Neuronal stem cell (in vitro differentiated cells): Measurements from ENCODE around the gene LYVE1.

ENCODE experiments used
- DNase-seq: peaks from one replicate; pipeline ENCODE4 v3.0.0-alpha.2; 2013; ENCODE audit warnings: low spot score
- H2AFZ ChIP-seq: one replicate; pipeline ENCODE4 v1.6.1; 2013; ENCODE audit warnings: mild to moderate bottlenecking, low read length, inconsistent platforms
- H2AK5ac ChIP-seq: 2 replicates; pipeline ENCODE4 v1.6.1; 2013; ENCODE audit warnings: low read depth, mild to moderate bottlenecking, inconsistent platforms, low read length, moderate library complexity, mixed read lengths
- H2BK120ac ChIP-seq: 2 replicates; pipeline ENCODE4 v1.6.1; 2013; ENCODE audit warnings: low read depth, mild to moderate bottlenecking, inconsistent platforms, low read length, moderate library complexity, mixed read lengths
- H2BK12ac ChIP-seq: one replicate; pipeline ENCODE4 v1.6.1; 2013; ENCODE audit warnings: low read length, inconsistent platforms
- H2BK15ac ChIP-seq: 2 replicates; pipeline ENCODE4 v1.6.1; 2013; ENCODE audit warnings: mild to moderate bottlenecking, low read length, inconsistent platforms, mixed read lengths
- H2BK5ac ChIP-seq: one replicate; pipeline ENCODE4 v1.6.1; 2013; ENCODE audit warnings: inconsistent platforms, mild to moderate bottlenecking, low read length, moderate library complexity
- H3K14ac ChIP-seq: one replicate; pipeline ENCODE4 v1.6.1; 2013; ENCODE audit warnings: low read length, inconsistent platforms
- H3K18ac ChIP-seq: 2 replicates; pipeline ENCODE4 v1.6.1; 2013; ENCODE audit warnings: low read length, inconsistent platforms
- H3K23ac ChIP-seq: 2 replicates; pipeline ENCODE4 v1.6.1; 2013; ENCODE audit warnings: low read depth, mild to moderate bottlenecking, mixed read lengths, low read length, inconsistent platforms; ENCODE audit not compliant: poor library complexity
- H3K27ac ChIP-seq: replicated peaks from 3 replicates; pipeline ENCODE4 v1.5.1; 2013; ENCODE audit warnings: low read length, inconsistent platforms
- H3K27me3 ChIP-seq, 3 experiments: 2 replicates each; pipeline ENCODE4 v1.6.1; 2013; ENCODE audit warnings: low read length in 3 of 3, mild to moderate bottlenecking in 2 of 3, inconsistent platforms in 1 of 3, low read depth in 1 of 3, mixed read lengths in 1 of 3, moderate library complexity in 1 of 3; ENCODE audit not compliant: control insufficient read depth in 3 of 3, insufficient read depth in 3 of 3
- H3K36me3 ChIP-seq, 2 donors: replicated peaks in 1 of 2; 2 replicates each; pipeline ENCODE4 v1.6.1; 2013; ENCODE audit warnings: low read length in 2 of 2; ENCODE audit not compliant: control insufficient read depth in 2 of 2, insufficient read depth in 2 of 2
- H3K4ac ChIP-seq: 2 replicates; pipeline ENCODE4 v1.6.1; 2013; ENCODE audit warnings: inconsistent platforms, mild to moderate bottlenecking, low read length, moderate library complexity
- H3K4me1 ChIP-seq, 2 donors: 1 replicate in 1 of 2; 2 replicates in 1 of 2; pipeline ENCODE4 v1.6.1; 2013; ENCODE audit warnings: low read length in 2 of 2, low read depth in 1 of 2; ENCODE audit not compliant: control insufficient read depth in 2 of 2, insufficient read depth in 1 of 2
- H3K4me2 ChIP-seq: one replicate; pipeline ENCODE4 v1.6.1; 2013; ENCODE audit warnings: mild to moderate bottlenecking, low read length, inconsistent platforms; ENCODE audit not compliant: insufficient read depth, poor library complexity, severe bottlenecking
- H3K4me3 ChIP-seq, 2 donors: 2 replicates each; pipeline ENCODE4 v1.5.1; 2013; ENCODE audit warnings: low read length in 2 of 2, mild to moderate bottlenecking in 2 of 2, inconsistent platforms in 1 of 2, moderate library complexity in 1 of 2
- H3K79me1 ChIP-seq: one replicate; pipeline ENCODE4 v1.6.1; 2013; ENCODE audit warnings: low read depth, mild to moderate bottlenecking, inconsistent platforms, low read length, moderate library complexity
- H3K9ac ChIP-seq: one replicate; pipeline ENCODE4 v1.6.1; 2013; ENCODE audit warnings: mild to moderate bottlenecking, low read depth, low read length, inconsistent platforms; ENCODE audit not compliant: poor library complexity
- H3K9me3 ChIP-seq, 2 donors: replicated peaks in 1 of 2; 2 replicates each; pipeline versions ENCODE3 to v1.6.1; 2013; ENCODE audit warnings: low read length in 2 of 2, mild to moderate bottlenecking in 2 of 2, inconsistent platforms in 1 of 2, low read depth in 1 of 2, mixed read lengths in 1 of 2, moderate library complexity in 1 of 2; ENCODE audit not compliant: control insufficient read depth in 2 of 2, insufficient read depth in 1 of 2
- H4K8ac ChIP-seq: one replicate; pipeline ENCODE4 v1.6.1; 2013; ENCODE audit warnings: low read depth, mild to moderate bottlenecking, inconsistent platforms, low read length, moderate library complexity
- H4K91ac ChIP-seq: one replicate; pipeline ENCODE4 v1.6.1; 2013; ENCODE audit warnings: low read length, low read depth, mild to moderate bottlenecking, inconsistent platforms; ENCODE audit not compliant: poor library complexity
- WGBS, 2 donors: extraction: QIAGEN DNeasy Blood & Tissue Kit; methylation state at CpG; one replicate each; pipeline ENCODE4 v1.1.7; 2013; ENCODE audit warnings: missing lambda C conversion rate in 2 of 2, mixed read lengths in 1 of 2; ENCODE audit not compliant: insufficient read length in 2 of 2, insufficient replicate concordance in 1 of 2; ENCODE audit errors: extremely low coverage in 2 of 2; 5-methylcytosine and 5-hydroxymethylcytosine counted together

Gene LYVE1

GRCh38 chr11:10602366-10602765 is 33.9 kb upstream of the LYVE1 start:
- Histone ChIP-seq H3K4me1 (peaks cover 5 to 10% of the 10 kb centered on the region in 2 donors), H3K4ac (no peak overlapping the region), H3K9me3 (no peaks in the 10 kb centered on the region), H2AFZ (no peak overlapping the region), H2BK15ac (no peak overlapping the region), H2BK12ac (no peak overlapping the region), H3K4me3 (no peak overlapping the region), H2BK5ac (no peak overlapping the region), H4K8ac (no peak overlapping the region), H3K14ac (no peak overlapping the region), H2BK120ac (no peak overlapping the region), H3K36me3 (no peaks in the 10 kb centered on the region), H2AK5ac (no peak overlapping the region), H3K9ac (no peak overlapping the region), H3K27me3 (no peaks in the 10 kb centered on the region), H3K23ac (no peak overlapping the region), H4K91ac (no peak overlapping the region), H3K27ac (no peak overlapping the region), H3K79me1 (no peaks in the 10 kb centered on the region), H3K4me2 (no peak overlapping the region), H3K18ac (no peak overlapping the region)
- DNase-seq, result no peak
- WGBS, 2 donors, result no CpG with 5 or more reads among the region's 7 CpGs

GRCh38 chr11:10601837-10602236 is 33.4 kb upstream of the LYVE1 start:
- Histone ChIP-seq H2BK120ac (no peak overlapping the region), H3K9me3 (no peaks in the 10 kb centered on the region), H2AK5ac (no peak overlapping the region), H2BK12ac (no peak overlapping the region), H3K79me1 (no peaks in the 10 kb centered on the region), H3K4me1 (peaks cover 5 to 10% of the 10 kb centered on the region in 2 donors), H3K9ac (no peak overlapping the region), H3K4me2 (no peak overlapping the region), H3K18ac (no peak overlapping the region), H4K8ac (no peak overlapping the region), H3K4ac (no peak overlapping the region), H3K27ac (no peak overlapping the region), H3K14ac (no peak overlapping the region), H2BK15ac (no peak overlapping the region), H3K27me3 (no peaks in the 10 kb centered on the region), H3K23ac (no peak overlapping the region), H4K91ac (no peak overlapping the region), H3K4me3 (no peak overlapping the region), H3K36me3 (no peaks in the 10 kb centered on the region), H2BK5ac (no peak overlapping the region), H2AFZ (no peak overlapping the region)
- no peak for DNase-seq
- no CpG with 5 or more reads among the region's 6 CpGs for WGBS, 2 donors

GRCh38 chr11:10600570-10601248 is 32.2 kb upstream of the LYVE1 start:
- WGBS, 2 donors, result no CpG with 5 or more reads among the region's 11 CpGs
- Histone ChIP-seq H2BK5ac (no peak overlapping the region), H2AFZ (no peak overlapping the region), H4K8ac (no peak overlapping the region), H3K9me3 (no peaks in the 10 kb centered on the region), H4K91ac (no peak overlapping the region), H3K27ac (no peak overlapping the region), H3K27me3 (no peaks in the 10 kb centered on the region), H3K18ac (no peak overlapping the region), H3K4ac (no peak overlapping the region), H3K14ac (no peak overlapping the region), H3K4me2 (no peak overlapping the region), H3K23ac (no peak overlapping the region), H2AK5ac (peak overlapping the region; percentile 36), H2BK120ac (no peak overlapping the region), H3K79me1 (no peaks in the 10 kb centered on the region), H3K36me3 (no peaks in the 10 kb centered on the region), H2BK15ac (no peak overlapping the region), H3K4me1 (peaks cover 0 to 1% of the 10 kb centered on the region in 2 donors), H3K4me3 (no peak overlapping the region), H3K9ac (no peak overlapping the region), H2BK12ac (no peak overlapping the region)
- no peak for DNase-seq

GRCh38 chr11:10599388-10600175 is 31.1 kb upstream of the LYVE1 start:
- H4K91ac ChIP-seq, result no peak overlapping the region
- H3K23ac ChIP-seq, result no peak overlapping the region
- no peak overlapping the region for H2BK120ac ChIP-seq
- H3K4me3 ChIP-seq, result no peak overlapping the region
- H3K36me3 ChIP-seq, result no peaks in the 10 kb centered on the region
- no peaks in the 10 kb centered on the region for H3K4me1 ChIP-seq
- no peak overlapping the region for H2BK12ac ChIP-seq
- no peak overlapping the region for H2BK5ac ChIP-seq
- H3K27ac ChIP-seq, result no peak overlapping the region
- no peak overlapping the region for H2BK15ac ChIP-seq
- no peak for DNase-seq
- no peak overlapping the region for H3K4me2 ChIP-seq
- no CpG with 5 or more reads among the region's 6 CpGs for WGBS, 2 donors
- no peak overlapping the region for H3K18ac ChIP-seq
- no peak overlapping the region for H2AFZ ChIP-seq
- no peak overlapping the region for H3K9ac ChIP-seq
- H3K4ac ChIP-seq, result no peak overlapping the region
- H2AK5ac ChIP-seq, result no peak overlapping the region
- H3K79me1 ChIP-seq, result no peaks in the 10 kb centered on the region
- H3K9me3 ChIP-seq, result no peaks in the 10 kb centered on the region
- H3K14ac ChIP-seq, result no peak overlapping the region
- no peaks in the 10 kb centered on the region for H3K27me3 ChIP-seq
- H4K8ac ChIP-seq, result no peak overlapping the region
